SHP77 (cell line): ENCODE data around the gene CCSER1.

Experiments
- DNase-seq, 2 experiments: peaks; one replicate each; lab custom pipeline; 2025; lab: John Stamatoyannopoulos, UW

The CCSER1 gene

GRCh38 chr4:90128961-90129495, 1.8 kb downstream of the CCSER1 start:
- DNase-seq: no peak

GRCh38 chr4:90130076-90130475, 2.9 kb downstream of the CCSER1 start:
- no peak for DNase-seq

GRCh38 chr4:90137555-90137954, 10.4 kb downstream of the CCSER1 start:
- DNase-seq: no peak

- DNase-seq: no peak
Measured at GRCh38 chr4:90142081-90142480, 14.9 kb downstream of the CCSER1 start.

GRCh38 chr4:90145319-90145718, 18.1 kb downstream of the CCSER1 start:
- DNase-seq: no peak

GRCh38 chr4:90146306-90146705, 19.1 kb downstream of the CCSER1 start:
- no peak for DNase-seq

GRCh38 chr4:90148574-90149148, 21.5 kb downstream of the CCSER1 start:
- DNase-seq: no peak

- no peak for DNase-seq
Measured at GRCh38 chr4:90152024-90152423, 24.8 kb downstream of the CCSER1 start.

GRCh38 chr4:90159193-90159592, 32.0 kb downstream of the CCSER1 start:
- no peak for DNase-seq

GRCh38 chr4:90160044-90160443, 32.9 kb downstream of the CCSER1 start:
- DNase-seq: no peak

GRCh38 chr4:90162566-90162965, 35.4 kb downstream of the CCSER1 start:
- DNase-seq: no peak

- no peak for DNase-seq
Measured at GRCh38 chr4:90163872-90164271, 36.7 kb downstream of the CCSER1 start.

GRCh38 chr4:90165883-90166282, 38.7 kb downstream of the CCSER1 start:
- no peak for DNase-seq

GRCh38 chr4:90171491-90171890, 44.3 kb downstream of the CCSER1 start:
- no peak for DNase-seq

GRCh38 chr4:90174621-90175023, 47.4 kb downstream of the CCSER1 start:
- DNase-seq: no peak

- DNase-seq: no peak
Measured at GRCh38 chr4:90181644-90182043, 54.5 kb downstream of the CCSER1 start.

GRCh38 chr4:90183254-90183653, 56.1 kb downstream of the CCSER1 start:
- no peak for DNase-seq

GRCh38 chr4:90184560-90184959, 57.4 kb downstream of the CCSER1 start:
- DNase-seq: no peak

- DNase-seq: no peak
Measured at GRCh38 chr4:90185416-90185815, 58.2 kb downstream of the CCSER1 start.

GRCh38 chr4:90186229-90186628, 59.0 kb downstream of the CCSER1 start:
- DNase-seq: no peak

GRCh38 chr4:90187148-90187884, 60.1 kb downstream of the CCSER1 start:
- no peak for DNase-seq

GRCh38 chr4:90189178-90189577, 62.0 kb downstream of the CCSER1 start:
- DNase-seq: no peak

GRCh38 chr4:90189946-90190345, 62.8 kb downstream of the CCSER1 start:
- DNase-seq: no peak

GRCh38 chr4:90190525-90190924, 63.3 kb downstream of the CCSER1 start:
- no peak for DNase-seq
